ENCODE results near the gene PTPRM.

Gene PTPRM

GRCh38 chr18:8091035-8091434 lies 523.9 kb downstream of the PTPRM start:
- no peak for DNase-seq

- DNase-seq: no peak
Observed at GRCh38 chr18:8095947-8096570, 528.9 kb downstream of the PTPRM start.

- DNase-seq: no peak
Observed at GRCh38 chr18:8097399-8097798, 530.3 kb downstream of the PTPRM start.

GRCh38 chr18:8097927-8098326 lies 530.8 kb downstream of the PTPRM start:
- no peak for DNase-seq

- no peak for DNase-seq
Observed at GRCh38 chr18:8106603-8107002, 539.5 kb downstream of the PTPRM start.

- no peak for DNase-seq
Observed at GRCh38 chr18:8107426-8107825, 540.3 kb downstream of the PTPRM start.

- no peak for DNase-seq
Observed at GRCh38 chr18:8114480-8114879, 547.4 kb downstream of the PTPRM start.

GRCh38 chr18:8116341-8117005 lies 549.4 kb downstream of the PTPRM start:
- DNase-seq: no peak

GRCh38 chr18:8117006-8117371 lies 549.9 kb downstream of the PTPRM start:
- DNase-seq: no peak

GRCh38 chr18:8121101-8121500 lies 554.0 kb downstream of the PTPRM start:
- no peak for DNase-seq

GRCh38 chr18:8121942-8122480 lies 554.9 kb downstream of the PTPRM start:
- no peak for DNase-seq

- no peak for DNase-seq
Observed at GRCh38 chr18:8124232-8125146, 557.4 kb downstream of the PTPRM start.

GRCh38 chr18:8130096-8130495 lies 563.0 kb downstream of the PTPRM start:
- no peak for DNase-seq

GRCh38 chr18:8133032-8133431 lies 565.9 kb downstream of the PTPRM start:
- DNase-seq: no peak

GRCh38 chr18:8133888-8134287 lies 566.8 kb downstream of the PTPRM start:
- DNase-seq: no peak

- no peak for DNase-seq
Observed at GRCh38 chr18:8139127-8139527, 572.0 kb downstream of the PTPRM start.

- peak in 15 of 51 donors; percentile 9 to 56 (median 30) for DNase-seq
Observed at GRCh38 chr18:8139891-8140406, 572.8 kb downstream of the PTPRM start.

- DNase-seq: no peak
Observed at GRCh38 chr18:8140841-8141501, 573.9 kb downstream of the PTPRM start.

GRCh38 chr18:8142131-8142711 lies 575.1 kb downstream of the PTPRM start:
- no peak for DNase-seq

GRCh38 chr18:8142932-8143331 lies 575.8 kb downstream of the PTPRM start:
- no peak for DNase-seq

- DNase-seq: no peak
Observed at GRCh38 chr18:8151181-8151580, 584.1 kb downstream of the PTPRM start.

All from hypothalamus (tissue), 51 donors.